Ishikawa (cell line): Measurements from ENCODE around the gene YIPF6.

Experiments
- CEBPB ChIP-seq: IDR thresholded peaks from 2 replicates; pipeline ENCODE4 v1.6.1; 2012
- CREB1 ChIP-seq: IDR thresholded peaks from 2 replicates; pipeline ENCODE4 v1.6.1; 2012; ENCODE audit warnings: low read depth
- EGR1 ChIP-seq: IDR thresholded peaks from 2 replicates; pipeline ENCODE4 v1.6.1; 2012
- EP300 ChIP-seq: IDR thresholded peaks from 2 replicates; pipeline ENCODE4 v1.6.1; 2012; ENCODE audit warnings: borderline replicate concordance
- MAX ChIP-seq: IDR thresholded peaks from 2 replicates; pipeline ENCODE4 v1.6.1; 2012
- RAD21 ChIP-seq: IDR thresholded peaks from 2 replicates; pipeline ENCODE4 v1.6.1; 2012; ENCODE audit warnings: low read depth
- REST ChIP-seq: IDR thresholded peaks from 2 replicates; pipeline ENCODE4 v1.6.1; 2012; ENCODE audit warnings: low read depth, mild to moderate bottlenecking
- TAF1 ChIP-seq: IDR thresholded peaks from 2 replicates; pipeline ENCODE4 v1.6.1; 2012; ENCODE audit warnings: low read depth, mild to moderate bottlenecking
- TEAD4 ChIP-seq: IDR thresholded peaks from 2 replicates; pipeline ENCODE4 v1.6.1; 2012
- USF1 ChIP-seq: IDR thresholded peaks from 2 replicates; pipeline ENCODE4 v1.6.1; 2012
- YY1 ChIP-seq: IDR thresholded peaks from 2 replicates; pipeline ENCODE4 v1.6.1; 2012; ENCODE audit warnings: low read depth

GRCh38 chrX:68536884-68537283, 38.0 kb downstream of the YIPF6 start:
- TF ChIP-seq EGR1 (no peak), RAD21 (no peak), MAX (no peak), TAF1 (no peak), USF1 (no peak), REST (no peak), EP300 (no peak), CREB1 (no peak), YY1 (no peak), TEAD4 (no peak), CEBPB (no peak)
